PFSK-1 (cell line): ENCODE results near the gene FBXL7.

ENCODE experiments used
- POLR2AphosphoS5 ChIP-seq: IDR thresholded peaks from 2 replicates; pipeline ENCODE4 v1.6.1; 2012; ENCODE audit warnings: low read depth, mild to moderate bottlenecking, control low read depth, low read length, moderate library complexity
- SIN3A ChIP-seq: IDR thresholded peaks from 2 replicates; pipeline ENCODE4 v1.6.1; 2012; ENCODE audit warnings: mild to moderate bottlenecking, low read length, moderate library complexity, borderline replicate concordance; ENCODE audit not compliant: insufficient read depth
- TAF1 ChIP-seq: IDR thresholded peaks from 2 replicates; pipeline ENCODE4 v1.6.1; 2012; ENCODE audit warnings: low read length, control low read depth, borderline replicate concordance; ENCODE audit not compliant: insufficient read depth

DNA sequence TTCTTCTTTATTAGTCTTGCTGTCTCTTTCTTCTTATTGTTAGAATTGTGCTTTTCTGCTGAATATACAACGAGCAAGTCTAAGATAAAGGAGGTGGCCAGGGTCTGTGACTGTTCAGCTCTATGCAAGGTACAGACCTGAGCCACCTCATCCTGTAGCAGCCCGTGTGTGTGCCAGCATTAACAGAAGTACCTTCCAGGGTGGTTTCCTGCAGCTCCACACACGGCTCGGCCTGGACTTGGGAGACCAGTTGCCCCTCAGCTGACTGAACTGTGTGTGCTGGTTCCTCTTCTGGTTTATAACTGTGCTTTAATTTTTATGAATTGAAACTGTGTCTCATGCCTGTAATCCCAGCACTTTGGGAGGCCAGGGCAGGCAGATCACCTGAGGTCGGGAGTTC lies 70.5 kb downstream of the FBXL7 start:
- TF ChIP-seq POLR2AphosphoS5 (no peak), SIN3A (no peak), TAF1 (no peak)
